ENCODE results near the gene PPP1R3D.
A peak's percentile ranks its signal among the peaks of the same experiment; 100 is the strongest.
"Not testable (repeated sequence)": the region's sequence is repeated elsewhere in the genome, so short reads cannot be mapped to it uniquely, and the experiment has no call there.

The PPP1R3D gene, protein sequence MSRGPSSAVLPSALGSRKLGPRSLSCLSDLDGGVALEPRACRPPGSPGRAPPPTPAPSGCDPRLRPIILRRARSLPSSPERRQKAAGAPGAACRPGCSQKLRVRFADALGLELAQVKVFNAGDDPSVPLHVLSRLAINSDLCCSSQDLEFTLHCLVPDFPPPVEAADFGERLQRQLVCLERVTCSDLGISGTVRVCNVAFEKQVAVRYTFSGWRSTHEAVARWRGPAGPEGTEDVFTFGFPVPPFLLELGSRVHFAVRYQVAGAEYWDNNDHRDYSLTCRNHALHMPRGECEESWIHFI

GRCh38 chr20:59940129-59940955 is at the start of gene PPP1R3D, which contains the start of gene FAM217B:
Gene PPP1R3D, minus strand, starts transcription at chr20:59940305. Its CDS starts 374 bp downstream, at chr20:59939931.
Gene FAM217B, plus strand, starts transcription at chr20:59940389. Its CDS starts 3,555 bp downstream, at chr20:59943944.
- DNase-seq: peak; percentile 94

DNA sequence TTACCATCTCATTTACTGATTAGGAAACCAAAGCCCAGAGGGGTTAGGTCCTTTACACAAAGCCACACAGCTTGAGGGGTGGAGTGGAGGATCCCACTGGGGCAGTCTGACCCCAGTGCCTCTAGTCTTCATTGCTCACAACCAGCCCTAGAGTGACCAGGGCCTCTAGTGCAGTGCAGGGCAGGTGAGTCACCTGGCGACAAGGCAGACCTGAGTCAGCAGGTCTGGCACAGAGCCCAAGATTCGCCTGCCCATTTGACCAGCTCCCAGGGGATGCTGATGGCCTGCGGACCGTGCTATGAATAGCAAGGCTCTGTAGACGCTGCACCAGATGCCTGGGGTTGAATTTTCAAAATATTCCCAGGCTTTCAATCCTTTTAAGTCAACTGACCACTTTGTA is 48.0 kb upstream of the PPP1R3D start:
- peak; percentile 11 for DNase-seq

- DNase-seq: no peak
Measured at GRCh38 chr20:59987135-59987534, 47.0 kb upstream of the PPP1R3D start.

- no peak for DNase-seq
Measured at GRCh38 chr20:59985864-59986263, 45.8 kb upstream of the PPP1R3D start.

- DNase-seq: no peak
Measured at GRCh38 chr20:59985164-59985563, 45.1 kb upstream of the PPP1R3D start.

GRCh38 chr20:59984541-59984940 is 44.4 kb upstream of the PPP1R3D start:
- no peak for DNase-seq

GRCh38 chr20:59983076-59983475 is 43.0 kb upstream of the PPP1R3D start:
- no peak for DNase-seq

DNA sequence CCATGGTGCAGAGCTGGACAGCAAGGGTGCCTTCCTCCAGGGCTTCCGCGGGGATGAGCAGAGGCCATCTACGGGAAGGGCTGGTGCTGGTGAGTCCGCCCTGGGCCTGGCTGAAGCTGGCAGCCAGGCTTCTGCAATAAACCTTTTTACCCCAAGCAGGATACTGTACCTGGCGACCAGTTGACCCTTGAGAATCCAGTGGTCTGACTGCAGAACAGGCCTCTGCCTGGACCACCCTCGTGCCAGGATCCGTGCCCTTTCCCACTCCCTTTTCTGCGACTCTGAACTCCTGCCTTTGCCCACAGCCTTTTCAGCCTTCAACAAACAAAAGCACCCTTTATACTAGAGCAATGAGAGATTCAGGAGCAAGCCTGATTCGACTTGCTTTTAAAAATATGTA is 37.0 kb upstream of the PPP1R3D start:
- DNase-seq: no peak

GRCh38 chr20:59976156-59976782 is 36.2 kb upstream of the PPP1R3D start:
- DNase-seq: no peak

- no peak for DNase-seq
Measured at GRCh38 chr20:59972037-59972801, 32.1 kb upstream of the PPP1R3D start.

GRCh38 chr20:59971428-59971827 is 31.3 kb upstream of the PPP1R3D start:
- no peak for DNase-seq

- DNase-seq: no peak
Measured at GRCh38 chr20:59966428-59966827, 26.3 kb upstream of the PPP1R3D start.

GRCh38 chr20:59962155-59962554 is 22.1 kb upstream of the PPP1R3D start:
- no peak for DNase-seq

GRCh38 chr20:59961423-59961822 is 21.3 kb upstream of the PPP1R3D start:
- DNase-seq: no peak

DNA sequence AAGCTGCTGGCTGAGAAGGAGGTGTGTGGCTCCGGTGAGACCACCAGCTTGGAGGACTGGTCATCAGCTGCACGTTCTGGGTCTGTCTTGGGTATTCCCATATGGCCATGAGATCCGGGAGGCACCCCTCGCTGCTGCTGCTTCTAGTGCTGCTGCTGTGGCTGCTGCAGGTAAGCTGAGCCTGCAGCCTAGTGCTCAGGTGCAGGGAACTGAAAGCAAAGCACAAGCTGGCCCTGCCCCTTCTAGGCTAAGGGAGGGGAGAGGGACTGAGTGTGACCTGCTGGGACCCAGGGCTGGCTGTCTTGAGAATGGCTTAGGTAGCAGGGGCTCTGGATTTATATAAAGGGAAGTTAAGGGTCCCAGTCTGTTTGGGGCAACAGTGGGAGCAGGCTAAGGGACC is 18.5 kb upstream of the PPP1R3D start:
- no peak for DNase-seq

- no peak for DNase-seq
Measured at GRCh38 chr20:59958123-59958522, 18.0 kb upstream of the PPP1R3D start, which contains the start of gene CDH26. Gene CDH26, plus strand, starts transcription at chr20:59958423. Its CDS starts 304 bp downstream, at chr20:59958727.

DNA sequence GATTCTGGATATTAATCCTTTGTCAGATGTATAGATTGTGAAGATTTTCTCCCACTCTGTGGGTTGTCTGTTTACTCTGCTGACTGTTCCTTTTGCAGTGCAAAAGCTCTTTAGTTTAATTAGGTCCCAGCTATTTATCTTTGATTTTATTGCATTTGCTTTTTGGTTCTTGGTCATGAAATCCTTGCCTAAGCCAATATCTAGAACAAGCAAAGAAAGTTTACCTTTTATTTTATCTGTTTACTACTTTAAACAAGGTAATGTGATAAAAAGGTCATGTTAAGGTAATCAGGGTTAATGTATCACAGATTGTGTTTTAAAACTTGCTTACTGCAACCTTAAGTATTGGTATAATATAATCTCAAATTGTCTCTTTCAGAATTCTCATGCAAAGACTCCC is 17.5 kb upstream of the PPP1R3D start:
- not testable (repeated sequence) for DNase-seq

DNA sequence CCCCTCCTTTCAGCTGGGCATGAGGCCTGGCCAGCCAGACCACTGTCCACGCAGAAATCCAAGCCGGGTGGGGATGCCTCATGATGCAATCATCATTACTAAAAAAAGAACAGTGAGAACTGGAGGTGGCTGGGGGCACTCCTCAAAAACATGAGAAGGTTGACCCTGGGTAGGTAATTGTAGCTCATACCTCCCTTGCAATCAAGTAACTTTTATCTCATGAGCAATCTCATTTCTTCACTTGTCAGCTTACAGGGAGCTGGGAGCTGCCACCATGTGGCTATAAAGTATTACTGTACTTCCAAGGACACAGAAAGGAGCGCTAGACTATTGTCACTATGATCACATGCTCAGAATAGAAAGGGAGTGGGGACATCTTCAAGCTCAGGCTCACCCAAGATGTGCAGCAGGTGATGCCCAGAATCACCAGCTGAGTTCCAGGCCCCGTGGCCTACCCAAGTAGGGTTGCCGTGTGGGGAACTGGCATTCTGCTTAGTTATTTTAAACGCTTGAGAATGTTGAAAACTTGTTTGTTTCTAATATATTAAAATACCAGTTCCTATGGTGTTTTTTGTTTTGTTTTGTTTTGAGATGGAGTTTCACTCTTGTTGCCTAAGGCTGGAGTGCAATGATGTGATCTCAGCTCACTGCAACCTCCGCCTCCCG is 15.2 kb upstream of the PPP1R3D start:
- no peak for DNase-seq

- no peak for DNase-seq
Measured at GRCh38 chr20:59954718-59955117, 14.6 kb upstream of the PPP1R3D start.

DNA sequence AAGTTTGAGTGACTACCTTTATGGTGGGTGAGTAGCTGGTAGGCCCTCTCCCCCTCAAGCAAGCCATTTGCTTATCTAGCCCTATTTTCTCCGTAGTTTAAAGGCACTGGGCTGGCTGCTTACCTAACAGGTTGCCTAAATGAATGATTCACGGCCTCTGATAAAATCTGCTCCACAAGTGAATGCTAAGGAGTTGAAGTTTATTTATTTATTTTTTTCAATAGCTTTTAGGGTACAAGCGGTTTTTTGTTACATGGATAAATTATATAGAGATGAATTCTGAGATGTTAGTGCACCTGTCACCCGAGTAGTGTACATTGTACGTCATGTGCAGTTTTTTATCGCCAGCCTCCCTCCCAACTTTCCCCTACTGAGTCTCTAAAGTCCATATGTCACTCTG is 9.8 kb upstream of the PPP1R3D start:
- DNase-seq: no peak

DNA sequence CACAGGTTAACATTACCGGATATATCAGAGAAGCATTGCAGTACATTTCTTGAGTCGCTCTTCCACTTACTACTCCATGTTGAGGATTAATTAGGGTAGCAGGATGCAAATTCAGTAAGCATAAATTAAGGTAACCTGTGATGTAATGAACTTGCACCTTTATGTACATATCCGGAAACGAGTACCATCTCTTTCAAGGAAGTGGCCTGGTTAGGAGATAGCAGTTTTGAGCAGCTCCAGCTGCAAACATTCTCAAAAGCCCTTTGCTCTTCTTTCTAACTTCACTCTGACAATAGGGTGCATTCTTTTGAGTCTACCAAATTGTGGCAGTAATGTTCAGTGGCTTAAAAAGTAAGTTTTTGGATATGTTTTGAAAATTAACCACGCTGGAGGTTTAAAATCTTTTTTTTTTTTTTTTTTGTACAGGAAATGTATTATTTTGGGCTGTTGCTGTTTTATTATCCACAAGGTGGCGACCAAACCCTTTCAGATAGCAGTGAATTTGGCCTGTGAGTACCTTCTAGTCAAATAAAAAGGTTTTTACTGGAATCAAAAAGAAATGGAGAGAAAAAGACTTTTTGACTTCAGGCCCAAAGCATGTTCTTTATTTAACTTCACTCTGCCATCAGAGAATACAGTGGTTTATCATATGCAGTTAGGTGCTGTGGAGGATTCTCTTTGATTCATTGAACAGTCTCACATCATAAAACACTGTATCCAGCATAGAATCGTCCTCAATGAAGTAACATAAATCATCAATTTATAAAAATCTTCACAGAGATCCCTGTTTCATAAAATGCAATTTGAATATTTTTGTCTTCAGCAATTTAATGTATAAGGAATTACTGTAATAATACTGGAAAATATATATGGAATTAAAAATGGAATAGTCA is 9.0 kb upstream of the PPP1R3D start:
- no peak for DNase-seq
